Endothelial cell of umbilical vein (primary cell): ENCODE measurements around the gene DPP6. TPM values are rescaled to one million over a fixed set of nuclear protein-coding genes. Genes with fewer than 3 reads are reported as not detected.

Experiments used
- BruUV-seq: library from RNA; stranded (reverse); fragments of 400-500 nt; replicated peaks from 2 replicates; lab custom pipeline; 2021; lab: Mats Ljungman, UMichigan
- CTCF ChIA-PET: fragments of 300-600, 350-600 bp; sonication (Branson Sonifier 250); formaldehyde crosslinking; loops from one replicate; lab custom pipeline; 2021; ENCODE audit warnings: antibody characterized with exemption, inconsistent platforms; lab: Charles Lee
- POLR2A ChIA-PET: fragments of 300-600, 350-600 bp; sonication (Branson Sonifier 250); formaldehyde crosslinking; loops from one replicate; lab custom pipeline; 2021; ENCODE audit warnings: antibody characterized with exemption, inconsistent platforms; lab: Charles Lee
- DNase-seq: peaks from one replicate; pipeline ENCODE4 v3.0.0-alpha.2; 2011; ENCODE audit warnings: low read depth, low spot score
- FAIRE-seq: peaks from 2 replicates; lab custom pipeline; 2011; peaks lifted over from hg19 to GRCh38; lab: Jason Lieb, UNC
- H2AFZ ChIP-seq: 2 replicates; pipeline ENCODE4 v1.6.0; 2012; ENCODE audit warnings: low read depth, low read length, control low read depth, inconsistent platforms
- H3K27ac ChIP-seq: 2 replicates; pipeline ENCODE4 v1.5.1; 2011; ENCODE audit warnings: low read depth, mild to moderate bottlenecking, control low read depth, low read length, moderate library complexity; ENCODE audit not compliant: insufficient read depth
- H3K27me3 ChIP-seq, 2 experiments: 2 replicates each; pipeline versions ENCODE4 v1.6.0 to v1.6.1; 2011; ENCODE audit warnings: low read length in 2 of 2, mixed read lengths in 1 of 2; ENCODE audit not compliant: control insufficient read depth in 2 of 2, insufficient read depth in 2 of 2
- H3K36me3 ChIP-seq, 2 experiments: 2 replicates in 1 of 2; 3 replicates in 1 of 2; pipeline ENCODE4 v1.5.1; 2011; ENCODE audit warnings: low read length in 2 of 2, mild to moderate bottlenecking in 1 of 2, moderate library complexity in 1 of 2; ENCODE audit not compliant: control insufficient read depth in 2 of 2, insufficient read depth in 2 of 2; ENCODE audit errors: extremely low read depth in 1 of 2
- H3K4me1 ChIP-seq: 3 replicates; pipeline ENCODE4 v1.5.1; 2011; ENCODE audit warnings: mild to moderate bottlenecking, low read length; ENCODE audit not compliant: control insufficient read depth, insufficient read depth; ENCODE audit errors: extremely low read depth
- H3K4me2 ChIP-seq: 2 replicates; pipeline ENCODE4 v1.6.1; 2011; ENCODE audit warnings: low read length, control low read depth, mixed read lengths; ENCODE audit not compliant: insufficient read depth
- H3K4me3 ChIP-seq, 3 experiments: fragments of 200-600 bp in 1 of 3; sonication (generic), shearing (Covaris generic) in 1 of 3; replicated peaks in 1 of 3; 2 replicates each; pipeline ENCODE4 v1.5.1; 2011 to 2016; ENCODE audit warnings: control low read depth in 3 of 3, low read length in 3 of 3, mild to moderate bottlenecking in 2 of 3, inconsistent platforms in 1 of 3, low read depth in 1 of 3, moderate library complexity in 1 of 3; ENCODE audit not compliant: insufficient read depth in 1 of 3
- H3K79me2 ChIP-seq: 2 replicates; pipeline ENCODE4 v1.6.0; 2012; ENCODE audit warnings: low read length, inconsistent platforms; ENCODE audit not compliant: control insufficient read depth, insufficient read depth
- H3K9ac ChIP-seq: replicated peaks from 2 replicates; pipeline ENCODE3; 2011; ENCODE audit warnings: low read length, control low read depth; ENCODE audit not compliant: insufficient read depth; ENCODE audit errors: extremely low read depth
- H3K9me1 ChIP-seq: replicated peaks from 3 replicates; pipeline ENCODE4 v1.6.0; 2011; ENCODE audit warnings: mild to moderate bottlenecking, low read length; ENCODE audit not compliant: control insufficient read depth, insufficient read depth; ENCODE audit errors: extremely low read depth
- H3K9me3 ChIP-seq: replicated peaks from 2 replicates; pipeline ENCODE4 v1.5.1; 2012; ENCODE audit warnings: low read length, inconsistent platforms; ENCODE audit not compliant: control insufficient read depth, insufficient read depth
- H4K20me1 ChIP-seq: replicated peaks from 2 replicates; pipeline ENCODE3; 2011; ENCODE audit warnings: mild to moderate bottlenecking, low read length; ENCODE audit not compliant: control insufficient read depth, insufficient read depth; ENCODE audit errors: extremely low read depth
- EZH2 ChIP-seq: IDR thresholded peaks from 2 replicates; pipeline ENCODE4 v1.6.1; 2012; ENCODE audit warnings: borderline replicate concordance, low read depth, mild to moderate bottlenecking, moderate library complexity, low read length, inconsistent platforms; ENCODE audit not compliant: severe bottlenecking
- FOS ChIP-seq: IDR thresholded peaks from 2 replicates; pipeline ENCODE4 v1.6.1; 2011; ENCODE audit warnings: mild to moderate bottlenecking, low read length, moderate library complexity, borderline replicate concordance; ENCODE audit not compliant: insufficient read depth
- GATA2 ChIP-seq: IDR thresholded peaks from 2 replicates; pipeline ENCODE4 v1.7.0; 2011; ENCODE audit warnings: low read depth, mild to moderate bottlenecking, moderate library complexity, mixed read lengths, low read length; ENCODE audit not compliant: insufficient read length, insufficient read depth
- JUN ChIP-seq: IDR thresholded peaks from 2 replicates; pipeline ENCODE4 v1.6.1; 2011; ENCODE audit warnings: borderline replicate concordance, low read depth; ENCODE audit not compliant: insufficient read length, insufficient read depth
- MYC ChIP-seq: IDR thresholded peaks from one replicate; pipeline ENCODE4 v1.6.1; 2011; ENCODE audit warnings: mild to moderate bottlenecking, low read depth, low read length
- POLR2A ChIP-seq: IDR thresholded peaks from 2 replicates; pipeline ENCODE4 v1.6.1; 2012; ENCODE audit warnings: low read depth, mild to moderate bottlenecking, control low read depth, low read length
- POLR2AphosphoS5 ChIP-seq: IDR thresholded peaks from 2 replicates; pipeline ENCODE4 v1.6.1; 2012; ENCODE audit warnings: low read depth, mild to moderate bottlenecking, control low read depth, low read length, moderate library complexity; ENCODE audit not compliant: insufficient read depth
- dilution Hi-C: fragments of 300-500 bp; cut with MboI; formaldehyde crosslinking; loops from one replicate; pipeline ENCODE4 v1.15.0; 2019; ENCODE audit warnings: low sequenced_read_pairs; ENCODE audit not compliant: extremely low pct_ligation_motif_present
- intact Hi-C: fragments of 100-400 bp; cut with micrococcal nuclease; formaldehyde crosslinking; loops from one replicate; pipeline ENCODE4 v1.10.0; 2022
- polyA plus RNA-seq, 4 experiments: library from polyadenylated mRNA; depleted of rRNA in 3 of 4; stranded (reverse) in 3 of 4; unstranded in 1 of 4; fragments of >200 nt; gene quantifications; 2 replicates each; pipeline versions ENCODE4 v1.2.1 to v1.2.3, GENCODE V29; 2011 to 2012; ENCODE audit warnings: missing spikeins in 1 of 4
- total RNA-seq: library from RNA; stranded (reverse); gene quantifications from 2 replicates; pipeline ENCODE4 v1.2.3, GENCODE V29; 2021
- TF ChIP-seq, protein P1 (sequence below), 2 donors: IDR thresholded peaks; 1 replicate in 1 of 2; 2 replicates in 1 of 2; pipeline ENCODE4 v1.5.1; 2011; ENCODE audit warnings: low read length in 2 of 2, mild to moderate bottlenecking in 2 of 2, moderate library complexity in 2 of 2, control low read depth in 1 of 2, inconsistent platforms in 1 of 2, low read depth in 1 of 2; ENCODE audit not compliant: insufficient read depth in 1 of 2; ENCODE audit errors: extremely low read depth in 1 of 2
- TF ChIP-seq, protein P2 (sequence below): IDR thresholded peaks from 2 replicates; pipeline ENCODE4 v1.6.1; 2011; ENCODE audit not compliant: insufficient read depth, insufficient read length

DPP6 gene
- total and polyA plus RNA-seq, 2 donors (not counting 3 experiments of a cell fraction or from before 2014, with no cell fraction given): not detected

- dilution Hi-C loops: no loop called here
- CTCF ChIA-PET: no interaction called here
Measured at GRCh38 chr7:154672659-154673415, 620.6 kb downstream of the DPP6 start.

More at GRCh38 chr7:154672659-154673415, 620.6 kb downstream of the DPP6 start:
- POLR2A ChIA-PET: no interaction called here
- H3K4me2 ChIP-seq: no peak overlapping the region
- no peak overlapping the region for H3K27ac ChIP-seq
- no peak overlapping the region for H3K9ac ChIP-seq
- H3K36me3 ChIP-seq: no peaks in the 10 kb centered on the region
- peaks cover 8% of the 10 kb centered on the region for H3K9me3 ChIP-seq
- H3K4me3 ChIP-seq: no peak overlapping the region
- DNase-seq (no peak), FAIRE-seq (no peak)
- no peaks in the 10 kb centered on the region for H4K20me1 ChIP-seq
- H3K27me3 ChIP-seq: no peaks in the 10 kb centered on the region
- H3K79me2 ChIP-seq: no peaks in the 10 kb centered on the region
- no peaks in the 10 kb centered on the region for H3K9me1 ChIP-seq
- H3K4me1 ChIP-seq: no peaks in the 10 kb centered on the region
- TF ChIP-seq EZH2 (no peak), MYC (no peak), GATA2 (no peak), FOS (no peak), POLR2AphosphoS5 (no peak), POLR2A (no peak), JUN (no peak)
- TF ChIP-seq, protein P1, sequence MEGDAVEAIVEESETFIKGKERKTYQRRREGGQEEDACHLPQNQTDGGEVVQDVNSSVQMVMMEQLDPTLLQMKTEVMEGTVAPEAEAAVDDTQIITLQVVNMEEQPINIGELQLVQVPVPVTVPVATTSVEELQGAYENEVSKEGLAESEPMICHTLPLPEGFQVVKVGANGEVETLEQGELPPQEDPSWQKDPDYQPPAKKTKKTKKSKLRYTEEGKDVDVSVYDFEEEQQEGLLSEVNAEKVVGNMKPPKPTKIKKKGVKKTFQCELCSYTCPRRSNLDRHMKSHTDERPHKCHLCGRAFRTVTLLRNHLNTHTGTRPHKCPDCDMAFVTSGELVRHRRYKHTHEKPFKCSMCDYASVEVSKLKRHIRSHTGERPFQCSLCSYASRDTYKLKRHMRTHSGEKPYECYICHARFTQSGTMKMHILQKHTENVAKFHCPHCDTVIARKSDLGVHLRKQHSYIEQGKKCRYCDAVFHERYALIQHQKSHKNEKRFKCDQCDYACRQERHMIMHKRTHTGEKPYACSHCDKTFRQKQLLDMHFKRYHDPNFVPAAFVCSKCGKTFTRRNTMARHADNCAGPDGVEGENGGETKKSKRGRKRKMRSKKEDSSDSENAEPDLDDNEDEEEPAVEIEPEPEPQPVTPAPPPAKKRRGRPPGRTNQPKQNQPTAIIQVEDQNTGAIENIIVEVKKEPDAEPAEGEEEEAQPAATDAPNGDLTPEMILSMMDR (IDR thresholded peaks at IDR 0.05; ENCODE audit: extremely low read depth in 1 of 2, insufficient read depth in 1 of 2, low read depth in 1 of 2, low read length in 2 of 2): no peak
- TF ChIP-seq, protein P2, sequence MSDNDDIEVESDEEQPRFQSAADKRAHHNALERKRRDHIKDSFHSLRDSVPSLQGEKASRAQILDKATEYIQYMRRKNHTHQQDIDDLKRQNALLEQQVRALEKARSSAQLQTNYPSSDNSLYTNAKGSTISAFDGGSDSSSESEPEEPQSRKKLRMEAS: no peak
- BruUV-seq: no TSS peak
- no peak overlapping the region for H2AFZ ChIP-seq
- intact Hi-C loops: no loop called here
